HS-27A (cell line): ENCODE data around the gene ANKDD1B.

Experiments
- DNase-seq: peaks from one replicate; pipeline ENCODE4 v3.0.0-alpha.2; 2012; ENCODE audit warnings: low read depth, missing footprints

ANKDD1B gene

DNA sequence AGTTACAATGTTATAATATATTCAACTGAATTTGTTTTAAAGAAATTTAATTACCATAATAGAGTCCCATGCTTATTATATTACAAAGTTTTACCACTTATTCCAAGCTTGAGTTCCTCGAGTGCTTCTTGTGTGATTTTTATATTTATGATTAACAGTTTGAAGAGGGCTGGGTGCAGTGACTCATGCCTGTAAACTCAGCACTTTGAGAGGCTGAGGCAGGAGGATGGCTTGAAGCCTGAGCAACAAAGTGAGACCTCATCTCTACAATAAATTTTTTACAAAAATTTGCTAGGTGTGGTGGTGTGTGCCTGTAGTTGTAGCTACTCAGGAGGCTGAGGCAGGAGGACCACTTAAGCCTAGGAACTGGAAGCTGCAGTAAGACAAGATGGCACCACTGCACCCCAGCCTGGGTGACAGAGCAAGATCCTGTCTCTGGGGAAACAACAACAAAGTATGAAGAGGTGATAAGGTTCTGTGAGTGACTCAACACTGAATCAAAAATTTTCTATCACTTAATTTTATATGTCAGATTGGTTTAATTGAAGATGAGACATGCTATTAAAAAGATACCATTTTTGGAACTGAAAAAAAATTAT lies 96.8 kb downstream of the ANKDD1B start:
- no peak for DNase-seq

DNA sequence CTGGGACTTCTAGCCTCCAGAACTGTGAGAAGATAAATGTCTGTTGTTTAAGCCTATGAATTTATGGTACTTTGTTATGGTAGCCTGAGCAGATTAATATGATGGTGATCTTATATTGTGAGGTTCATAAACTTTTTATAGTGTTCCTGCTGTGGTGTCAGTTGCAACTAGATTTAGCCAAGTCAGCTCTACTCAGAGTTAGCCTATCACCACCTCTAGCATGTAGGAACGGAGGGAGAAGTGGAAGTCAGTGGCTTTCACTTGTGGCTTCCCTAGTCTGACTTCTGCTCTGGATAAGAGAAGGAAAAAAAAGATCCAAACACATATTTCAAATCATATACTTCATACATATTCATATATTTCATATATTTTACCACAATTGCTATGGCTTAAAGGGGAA lies 99.4 kb downstream of the ANKDD1B start:
- no peak for DNase-seq

DNA sequence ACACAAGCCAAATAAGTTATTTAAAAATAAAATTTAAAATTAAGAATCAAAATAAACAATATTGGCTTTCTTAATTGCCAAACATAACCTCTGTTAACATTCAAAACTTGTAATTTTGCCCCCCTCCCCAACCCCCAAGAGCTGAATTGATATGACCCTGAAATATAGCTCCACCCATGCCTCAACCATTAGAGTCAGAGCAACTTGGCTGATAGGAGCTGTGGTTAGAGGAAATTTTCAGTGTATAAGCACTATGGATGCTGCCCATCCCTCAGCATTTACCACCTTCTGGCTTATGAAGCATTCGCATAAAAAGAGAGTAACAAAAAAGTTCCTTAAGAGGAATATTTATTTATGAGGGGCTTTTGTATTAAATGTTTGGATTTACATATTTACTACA lies 99.9 kb downstream of the ANKDD1B start:
- no peak for DNase-seq

DNA sequence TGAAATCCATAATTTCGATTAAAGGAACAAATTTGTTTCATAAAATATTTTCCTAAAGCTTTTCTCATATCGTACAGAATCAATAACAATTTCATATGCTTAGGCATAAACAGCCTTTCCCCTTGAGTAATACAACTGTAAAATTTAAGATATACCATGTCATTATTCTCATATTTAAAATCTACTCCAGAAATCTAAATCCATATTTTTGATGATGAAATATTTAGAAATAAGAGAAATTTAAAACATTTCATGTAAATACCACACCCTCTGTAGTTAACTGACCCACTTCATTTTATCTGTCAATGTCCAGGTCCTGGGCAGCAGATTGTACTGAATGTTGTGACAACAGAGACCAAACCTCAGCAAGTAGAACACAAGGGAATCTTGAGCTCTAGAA lies 100.8 kb downstream of the ANKDD1B start:
- DNase-seq: no peak

DNA sequence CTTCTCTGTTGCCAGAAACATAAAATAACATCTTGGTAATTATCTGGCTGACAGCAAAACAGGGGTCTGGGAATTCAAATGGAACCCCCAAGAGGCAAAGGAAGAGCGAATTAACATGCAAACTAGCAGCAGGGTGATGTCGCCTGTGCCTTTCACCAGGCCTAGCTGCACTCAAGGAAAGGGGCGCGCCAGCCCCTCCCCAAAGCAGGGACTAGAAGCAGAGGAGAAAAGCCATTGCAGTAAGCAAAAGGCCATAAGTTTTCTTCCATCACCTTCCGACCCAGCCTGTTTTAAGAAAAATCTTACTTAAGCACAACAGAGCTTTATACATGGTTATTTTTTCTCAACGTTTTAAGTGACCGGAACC lies 105.4 kb downstream of the ANKDD1B start:
- no peak for DNase-seq

DNA sequence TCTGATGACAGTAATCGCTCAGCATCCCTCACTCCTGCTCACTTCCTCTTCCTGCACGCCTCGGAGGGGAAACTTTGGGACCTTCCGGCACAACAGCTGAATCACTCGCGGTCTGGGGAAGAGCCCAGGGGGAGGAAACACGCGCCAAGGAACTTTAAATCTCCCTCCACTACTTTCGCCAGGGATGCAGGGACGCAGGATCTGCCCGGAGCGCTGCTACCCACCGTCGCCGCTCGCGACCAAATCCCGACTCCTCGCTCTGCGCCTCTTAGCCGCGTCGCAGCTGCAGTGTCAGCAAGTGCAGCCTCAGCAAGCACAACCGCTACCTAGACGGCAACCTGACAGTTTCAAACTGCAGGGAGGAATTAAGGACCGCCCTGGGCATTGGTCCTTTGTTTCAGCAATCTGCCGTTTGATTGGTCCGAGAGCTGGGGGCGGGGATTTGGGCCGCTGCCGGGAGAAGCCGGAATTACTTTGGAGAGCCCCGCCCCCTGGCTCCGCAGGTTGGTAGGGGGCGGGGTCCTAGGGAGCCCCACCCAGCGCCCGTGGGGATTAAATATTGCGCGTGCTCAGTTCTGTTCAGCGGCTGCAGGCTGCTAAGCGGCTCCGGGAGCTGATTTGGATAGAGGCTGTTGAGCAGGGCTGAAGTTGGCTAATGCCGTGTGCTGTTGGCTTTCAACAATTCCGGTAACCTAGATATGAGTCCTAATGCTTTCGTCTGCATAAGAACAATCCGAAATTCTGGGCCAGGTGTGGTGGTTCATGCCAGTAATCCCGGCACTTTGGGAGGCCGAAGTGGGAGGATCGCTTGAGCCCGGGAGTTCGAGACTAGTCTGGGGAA lies 106.0 kb downstream of the ANKDD1B start, which contains the start of gene POC5:
POC5 (minus strand) TSS at position 356 of the 841 bp plus-strand sequence. CDS start 4,500 bp downstream, outside the sequence.
- peak; percentile 59 for DNase-seq

DNA sequence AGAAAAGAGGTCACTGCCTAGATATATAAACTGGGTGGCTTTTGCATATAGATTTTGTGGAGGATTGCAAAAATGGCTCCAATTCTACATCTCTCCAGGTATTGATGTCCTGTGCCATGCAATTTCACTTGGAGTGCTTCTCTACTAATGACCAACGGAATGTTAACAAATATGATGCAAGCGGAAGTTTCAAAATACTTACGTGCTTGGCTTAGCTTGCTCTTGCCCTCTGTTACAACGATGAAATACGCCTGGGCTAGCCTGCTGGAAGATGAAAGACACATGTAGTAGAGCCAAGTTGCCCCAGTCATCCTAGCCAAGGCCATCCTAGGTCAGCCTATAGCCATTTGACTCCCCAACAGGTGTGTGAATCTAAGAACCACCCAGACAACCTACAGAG lies 109.6 kb downstream of the ANKDD1B start:
- DNase-seq: no peak
